SK-N-SH treated with all-trans-retinoic acid at 6 μM for 48 hours (cell line): Measurements from ENCODE around the gene TACR1.

ENCODE experiments used
- ATAC-seq: fragments of 200-7000 bp; cut with Tn5 transposase; 3 replicates; pipeline ENCODE4 v1.9.1; 2020; ENCODE audit warnings: mild to moderate bottlenecking, moderate library complexity
- BACH2 ChIP-seq: fragments of 250-450 bp; sonication (Bioruptor Pico); IDR thresholded peaks from 2 replicates; pipeline ENCODE4 v1.9.0; 2021; ENCODE audit warnings: mild to moderate bottlenecking, borderline replicate concordance
- CREB5 ChIP-seq: fragments of 250-450 bp; sonication (Bioruptor Pico); IDR thresholded peaks from 2 replicates; pipeline ENCODE4 v1.5.1; 2020; ENCODE audit warnings: low read depth, mild to moderate bottlenecking, moderate library complexity
- CSDC2 ChIP-seq: fragments of 250-450 bp; sonication (Bioruptor Pico); IDR thresholded peaks from 2 replicates; pipeline ENCODE4 v1.5.0; 2020; ENCODE audit warnings: mild to moderate bottlenecking, moderate library complexity
- CSRNP3 ChIP-seq: fragments of 250-450 bp; sonication (Bioruptor Pico); IDR thresholded peaks from 2 replicates; pipeline ENCODE4 v1.5.1; 2021; ENCODE audit warnings: mild to moderate bottlenecking, moderate library complexity
- ESRRG ChIP-seq: fragments of 250-450 bp; sonication (Bioruptor Pico); IDR thresholded peaks from 2 replicates; pipeline ENCODE4 v1.6.1; 2021; ENCODE audit warnings: mild to moderate bottlenecking
- GLIS3 ChIP-seq: fragments of 250-450 bp; sonication (Bioruptor Pico); IDR thresholded peaks from 2 replicates; pipeline ENCODE4 v1.5.0; 2020; ENCODE audit warnings: mild to moderate bottlenecking, moderate library complexity
- ISL1 ChIP-seq: fragments of 250-450 bp; sonication (Bioruptor Pico); IDR thresholded peaks from 2 replicates; pipeline ENCODE4 v2.1.2; 2022; ENCODE audit warnings: mild to moderate bottlenecking, moderate library complexity
- OSR1 ChIP-seq: fragments of 250-450 bp; sonication (Bioruptor Pico); IDR thresholded peaks from 2 replicates; pipeline ENCODE4 v1.8.0; 2022; ENCODE audit warnings: moderate library complexity, mild to moderate bottlenecking, inconsistent platforms
- POU6F1 ChIP-seq: fragments of 250-450 bp; sonication (Bioruptor Pico); IDR thresholded peaks from 2 replicates; pipeline ENCODE4 v1.8.0; 2021; ENCODE audit warnings: low read depth, mild to moderate bottlenecking, moderate library complexity, borderline replicate concordance
- PPARA ChIP-seq: fragments of 250-450 bp; sonication (Bioruptor Pico); IDR thresholded peaks from 2 replicates; pipeline ENCODE4 v1.5.0; 2020; ENCODE audit warnings: mild to moderate bottlenecking, borderline replicate concordance
- RARB ChIP-seq: fragments of 250-450 bp; sonication (Bioruptor Pico); IDR thresholded peaks from 2 replicates; pipeline ENCODE4 v1.8.0; 2021; ENCODE audit warnings: mild to moderate bottlenecking, moderate library complexity
- SNAI2 ChIP-seq: fragments of 250-450 bp; sonication (Bioruptor Pico); IDR thresholded peaks from 2 replicates; pipeline ENCODE4 v1.5.0; 2020; ENCODE audit warnings: mild to moderate bottlenecking, moderate library complexity
- TOX ChIP-seq: fragments of 250-450 bp; sonication (Bioruptor Pico); IDR thresholded peaks from 2 replicates; pipeline ENCODE4 v1.8.0; 2021; ENCODE audit warnings: mild to moderate bottlenecking, moderate library complexity, borderline replicate concordance
- TSHZ2 ChIP-seq: fragments of 250-450 bp; sonication (Bioruptor Pico); IDR thresholded peaks from 2 replicates; pipeline ENCODE4 v1.5.0; 2020; ENCODE audit warnings: mild to moderate bottlenecking, moderate library complexity
- ZFP30 ChIP-seq: fragments of 450-650 bp; formaldehyde crosslinking; IDR thresholded peaks from 2 replicates; pipeline ENCODE4 v1.5.0; 2022; ENCODE audit warnings: mild to moderate bottlenecking, moderate library complexity
- ZNF565 ChIP-seq: fragments of 450-650 bp; formaldehyde crosslinking; conservative IDR thresholded peaks from 2 replicates; pipeline ENCODE4 v1.5.0; 2020; ENCODE audit warnings: low read depth, mild to moderate bottlenecking, moderate library complexity
- ZNF70 ChIP-seq: fragments of 450-650 bp; formaldehyde crosslinking; IDR thresholded peaks from 2 replicates; pipeline ENCODE4 v1.5.0; 2020; ENCODE audit warnings: mild to moderate bottlenecking, moderate library complexity
- ZNF8 ChIP-seq: fragments of 450-650 bp; formaldehyde crosslinking; IDR thresholded peaks from 2 replicates; pipeline ENCODE4 v1.5.0; 2020; ENCODE audit warnings: mild to moderate bottlenecking, moderate library complexity

Gene TACR1

GRCh38 chr2:75195076-75195691 is 4.1 kb downstream of the TACR1 start:
- TF ChIP-seq BACH2 (CRISPR knock-in tag) (no peak), TOX (CRISPR knock-in tag) (no peak), ZNF70 (no peak), ESRRG (no peak)
- no peak for ATAC-seq

- TF ChIP-seq ESRRG (no peak), TOX (CRISPR knock-in tag) (no peak), POU6F1 (CRISPR knock-in tag) (no peak)
- ATAC-seq = no peak
Measured at GRCh38 chr2:75194184-75194868, 5.0 kb downstream of the TACR1 start.

GRCh38 chr2:75192496-75192895 is 6.8 kb downstream of the TACR1 start:
- no peak for TF ChIP-seq ZNF8
- TF ChIP-seq SNAI2 (CRISPR knock-in tag) = no peak
- TF ChIP-seq CREB5 (CRISPR knock-in tag) = no peak
- TF ChIP-seq ISL1 (CRISPR knock-in tag) = no peak
- TF ChIP-seq ZNF565 (CRISPR knock-in tag) = no peak
- no peak for TF ChIP-seq CSRNP3 (CRISPR knock-in tag)
- no peak for ATAC-seq

- ATAC-seq = no peak
Measured at GRCh38 chr2:75190271-75190990, 8.9 kb downstream of the TACR1 start.

More at GRCh38 chr2:75190271-75190990, 8.9 kb downstream of the TACR1 start:
- TF ChIP-seq ZNF565 (CRISPR knock-in tag) (no peak), SNAI2 (CRISPR knock-in tag) (no peak), ZFP30 (no peak), GLIS3 (CRISPR knock-in tag) (no peak), BACH2 (CRISPR knock-in tag) (no peak), ZNF70 (no peak), TOX (CRISPR knock-in tag) (no peak), OSR1 (CRISPR knock-in tag) (no peak), ISL1 (CRISPR knock-in tag) (no peak), ZNF8 (no peak), CREB5 (CRISPR knock-in tag) (no peak), CSDC2 (CRISPR knock-in tag) (no peak), PPARA (no peak), TSHZ2 (no peak), CSRNP3 (CRISPR knock-in tag) (no peak), RARB (CRISPR knock-in tag) (no peak), ESRRG (no peak), POU6F1 (CRISPR knock-in tag) (no peak)
